Stimulated activated CD4-positive, alpha-beta T cell treated with anti-CD3 and anti-CD28 coated beads, Interleukin-15, amount 100 ng/mL, for 24 hours (primary cell): Measurements from ENCODE around the gene ARHGAP6.

Experiments used
- DNase-seq: peaks from one replicate; pipeline ENCODE4 v3.0.0-alpha.2; 2020

The ARHGAP6 gene

GRCh38 chrX:11665168-11666111, at the start of gene ARHGAP6:
Gene ARHGAP6 (minus strand): TSS chrX:11665920. CDS start chrX:11664828, 1,092 bp downstream.
- peak; percentile 2 for DNase-seq

- DNase-seq = no peak
These were observed 39.2 kb upstream of the ARHGAP6 start for GRCh38 chrX:11704725-11705495.

DNA sequence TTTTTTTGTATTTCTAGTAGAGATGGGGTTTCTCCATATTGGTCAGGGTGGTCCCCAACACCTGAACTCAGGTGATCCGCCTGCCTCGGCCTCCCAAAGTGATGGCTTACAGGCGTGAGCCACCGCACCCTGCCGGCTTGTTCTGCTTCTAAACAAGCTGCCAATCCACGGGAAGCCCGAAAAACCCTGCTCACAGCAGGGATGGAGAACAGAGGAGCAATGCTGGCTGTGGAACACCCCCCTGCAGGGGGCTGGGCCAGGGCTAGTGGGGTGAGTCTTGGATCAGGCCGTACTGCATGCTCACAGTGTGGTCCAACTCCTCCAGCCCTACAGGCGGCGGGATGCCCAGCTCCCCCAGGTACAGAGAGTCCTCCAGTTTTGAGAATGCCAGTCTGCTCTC, 38.1 kb upstream of the ARHGAP6 start:
- DNase-seq = no peak

DNA sequence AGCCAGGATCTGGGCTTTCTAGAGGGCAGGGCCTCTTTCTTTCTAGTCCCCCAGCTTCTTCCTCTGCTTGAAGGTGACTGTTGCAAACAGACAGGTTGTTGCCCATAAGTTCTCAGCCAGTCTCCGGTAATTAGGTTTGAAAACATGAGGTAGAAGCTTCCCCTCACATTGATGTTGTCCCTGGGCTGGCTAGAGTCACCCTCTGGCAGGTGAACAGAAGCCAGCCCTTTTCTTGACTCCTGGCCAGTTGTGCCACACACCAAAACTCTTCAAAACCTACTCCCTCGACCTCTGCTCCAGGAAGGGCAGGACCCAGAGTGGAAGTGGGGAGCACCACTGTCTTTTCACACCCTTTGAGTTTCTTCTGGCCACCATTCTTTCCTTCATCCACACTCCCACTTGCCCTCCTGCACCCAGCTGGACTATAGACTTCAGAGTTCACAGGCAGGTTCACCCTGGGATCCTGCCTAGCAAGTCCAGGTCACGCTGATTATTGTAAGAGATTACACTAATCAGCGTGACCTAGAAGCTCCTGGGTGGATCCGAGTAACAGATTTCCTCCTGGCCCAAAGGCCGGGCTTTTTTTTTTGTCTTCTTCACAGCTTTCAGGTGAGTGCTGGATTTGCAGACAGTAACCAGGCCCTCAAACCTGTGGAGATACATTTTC, 37.4 kb upstream of the ARHGAP6 start:
- DNase-seq = no peak

GRCh38 chrX:11702420-11702819, 36.7 kb upstream of the ARHGAP6 start:
- DNase-seq = no peak

- DNase-seq = no peak
These were observed 33.0 kb upstream of the ARHGAP6 start for GRCh38 chrX:11698702-11699101.

GRCh38 chrX:11688201-11688600, 22.5 kb upstream of the ARHGAP6 start:
- DNase-seq = no peak

DNA sequence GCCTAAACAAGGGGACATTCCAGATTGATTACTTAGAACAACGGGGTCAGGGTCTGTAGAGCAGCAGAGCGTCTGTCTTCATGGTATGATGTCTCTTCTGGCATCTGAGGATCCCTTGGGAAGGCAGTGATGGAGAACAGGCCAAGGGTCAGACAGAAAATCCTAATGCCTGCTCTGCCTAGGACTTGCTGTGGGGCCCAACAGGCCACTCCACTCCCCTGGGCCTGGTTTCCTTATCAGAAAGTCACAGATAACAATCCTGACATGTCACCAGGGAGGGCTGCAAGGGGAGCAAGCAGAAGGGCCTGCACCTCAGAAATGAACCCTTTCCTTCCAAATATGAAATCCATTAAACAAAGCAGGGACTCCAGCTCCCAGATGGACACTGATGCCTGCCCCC, 21.4 kb upstream of the ARHGAP6 start:
- no peak for DNase-seq

DNA sequence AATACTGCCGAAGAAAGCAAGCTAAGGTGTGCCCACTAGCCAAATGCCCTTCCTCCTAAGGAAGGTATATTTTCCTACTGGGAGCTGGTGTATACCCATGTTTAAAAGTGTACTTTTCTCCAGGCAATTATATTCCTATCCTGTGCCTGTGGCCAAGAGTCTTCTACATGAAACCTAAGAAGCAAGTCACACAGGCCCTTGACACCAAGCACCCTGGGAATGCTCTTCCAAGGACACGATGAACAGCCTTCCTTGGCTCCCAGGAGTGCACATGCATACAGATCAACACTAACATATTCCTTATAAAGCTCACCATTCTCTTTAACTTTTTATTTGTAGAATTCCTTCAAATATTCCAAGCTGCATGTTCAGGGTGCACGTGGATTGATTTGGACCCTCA, 17.3 kb upstream of the ARHGAP6 start:
- no peak for DNase-seq

GRCh38 chrX:11678158-11678557, 12.4 kb upstream of the ARHGAP6 start:
- DNase-seq = no peak

- DNase-seq = no peak
These were observed 6.5 kb upstream of the ARHGAP6 start for GRCh38 chrX:11672213-11672612.

DNA sequence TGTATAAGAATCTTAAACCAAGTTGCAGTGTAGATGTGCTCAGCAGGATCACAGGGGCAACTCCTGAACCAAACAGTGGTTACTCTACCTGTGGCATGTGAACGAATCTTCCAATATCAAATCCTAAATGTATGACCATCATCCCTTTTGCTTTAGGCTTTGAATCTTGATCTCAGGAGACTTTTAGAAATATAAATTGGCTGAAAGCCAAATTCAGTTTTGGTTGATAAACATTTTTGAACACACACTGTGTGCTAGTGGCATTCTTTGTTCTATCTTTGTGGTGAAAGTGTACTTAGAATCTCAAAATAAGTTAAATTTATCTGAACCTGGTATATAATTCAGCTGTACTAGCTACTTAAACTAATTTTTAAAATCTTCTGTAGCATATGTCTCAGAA, 4.6 kb upstream of the ARHGAP6 start:
- DNase-seq = no peak

GRCh38 chrX:11666952-11667685, 1.4 kb upstream of the ARHGAP6 start:
- DNase-seq = no peak

DNA sequence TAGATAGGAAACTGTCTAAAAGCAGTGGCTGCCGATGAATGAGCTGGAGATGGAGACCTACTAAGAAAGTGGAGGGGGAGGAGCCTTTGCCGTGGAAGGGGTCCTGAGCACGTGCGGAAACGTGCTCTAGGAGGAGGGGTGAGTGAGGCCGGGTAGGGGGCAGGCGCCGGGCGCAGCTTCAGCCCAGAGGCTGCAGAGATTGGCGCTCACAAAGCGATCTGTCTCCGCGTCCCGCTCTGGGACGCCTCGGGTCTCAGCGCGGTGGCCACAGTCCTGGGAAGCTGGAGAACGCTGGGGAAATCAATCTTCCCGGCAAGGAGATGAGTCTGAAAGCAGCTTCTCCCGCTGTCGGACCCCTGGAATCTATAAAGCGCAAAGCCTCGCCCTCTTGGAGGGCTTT, 444 bp upstream of the ARHGAP6 start:
- DNase-seq = peak; percentile 1

DNA sequence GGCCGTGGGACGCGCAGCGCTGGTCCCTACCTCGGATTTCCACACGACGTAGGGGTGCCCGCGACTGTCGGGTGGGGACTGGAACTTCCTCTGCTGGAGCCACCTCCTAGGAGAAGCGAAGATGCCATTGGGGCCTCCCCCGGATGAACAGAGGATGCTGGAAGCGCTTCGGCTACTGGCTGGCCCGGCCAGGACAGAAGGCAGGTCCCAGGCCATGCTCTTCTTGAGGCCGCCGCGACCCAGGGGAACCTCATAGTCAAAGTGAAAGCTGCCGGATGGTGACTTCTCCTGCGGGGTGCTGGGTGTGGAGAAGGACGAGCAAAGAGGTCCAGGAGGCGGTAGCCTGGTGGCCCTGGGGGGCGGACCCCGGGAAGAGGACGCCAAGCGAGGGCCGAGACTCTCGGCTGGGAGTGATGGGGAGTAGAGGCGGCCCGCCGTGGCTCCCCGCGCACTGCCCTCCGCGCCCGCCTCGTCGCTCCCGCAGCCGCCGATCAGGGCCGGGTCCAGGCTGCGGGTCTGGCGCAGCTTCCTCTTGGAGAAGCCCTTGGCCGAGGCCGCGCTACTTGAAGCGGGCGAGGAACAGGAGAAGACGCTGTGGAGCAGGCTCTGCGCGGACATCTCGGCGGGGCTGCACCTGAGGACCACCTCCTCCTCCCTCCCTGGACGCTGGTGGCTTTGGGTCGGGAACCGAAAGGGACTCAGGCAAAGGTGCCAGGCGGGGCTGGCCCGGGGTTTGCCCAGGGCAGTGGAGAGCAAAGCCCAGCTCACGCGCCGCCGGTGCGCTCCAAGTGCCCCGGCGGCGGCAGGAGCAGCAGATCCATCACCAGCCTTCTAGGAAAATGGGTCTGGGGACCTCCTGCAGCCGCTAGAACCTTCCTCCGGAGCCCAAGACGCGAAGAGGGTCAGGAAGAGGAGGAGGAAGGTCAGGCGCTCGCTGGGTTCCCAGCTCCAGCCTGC, 1.2 kb downstream of the ARHGAP6 start:
- peak; percentile 6 for DNase-seq

- DNase-seq = peak; percentile 1
These were observed 1.9 kb downstream of the ARHGAP6 start for GRCh38 chrX:11663875-11664210.

DNA sequence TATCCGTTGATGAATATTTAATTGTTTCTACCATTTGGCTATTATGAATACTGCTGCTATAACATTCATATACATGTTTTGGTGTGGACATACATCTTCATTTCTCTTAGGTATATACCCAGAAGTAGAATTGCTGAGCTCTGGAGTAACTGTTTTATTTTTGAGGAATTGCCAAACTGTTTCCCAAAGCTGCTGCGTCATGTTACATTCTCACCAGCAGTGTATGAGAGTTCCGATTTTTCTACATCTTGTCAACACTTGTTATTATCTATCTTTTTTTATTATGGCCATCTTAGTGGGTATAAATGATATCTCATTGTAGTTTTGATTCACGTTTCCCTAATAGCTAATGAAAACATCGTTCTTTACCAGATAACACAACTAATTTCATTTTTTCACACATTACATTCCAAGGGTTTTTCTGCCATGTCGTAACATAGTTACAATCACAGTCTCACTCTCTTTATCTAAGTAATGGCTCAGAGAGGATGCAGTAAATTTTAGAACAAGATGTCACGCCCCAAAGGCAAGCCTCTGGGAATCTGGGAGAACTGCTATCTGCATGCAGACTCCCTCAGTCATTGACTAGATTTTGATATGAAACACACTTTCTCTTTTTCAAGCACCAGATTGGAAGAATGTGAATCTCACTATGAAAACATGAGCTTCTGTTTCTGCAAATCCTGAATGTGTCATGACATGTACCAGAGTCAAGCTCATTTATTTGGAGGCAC, 10.3 kb downstream of the ARHGAP6 start:
- DNase-seq = no peak

GRCh38 chrX:11648705-11649519, 16.8 kb downstream of the ARHGAP6 start:
- DNase-seq = no peak

GRCh38 chrX:11647138-11647537, 18.6 kb downstream of the ARHGAP6 start:
- DNase-seq = no peak
